Omental fat pad (tissue), 4 donors: ENCODE data around the gene NKX1-2. TPM values are rescaled to one million over a fixed set of nuclear protein-coding genes. Genes with fewer than 3 reads are reported as not detected.

Experiments
- ATAC-seq: fragments of 150-250 bp; one replicate; pipeline ENCODE4 v1.9.1; 2016; ENCODE audit warnings: mild to moderate bottlenecking, moderate library complexity; ENCODE audit not compliant: low FRiP score
- DNase-seq: peaks from one replicate; pipeline ENCODE4 v3.0.0-alpha.2; 2019; ENCODE audit warnings: low spot score
- CTCF ChIP-seq, 3 donors: fragments of 450-650 bp; IDR thresholded peaks; one replicate each; pipeline ENCODE4 v1.5.1; 2016 to 2017; ENCODE audit warnings: antibody characterized with exemption in 3 of 3, mild to moderate bottlenecking in 3 of 3, moderate library complexity in 2 of 3
- total RNA-seq, 4 donors: library from RNA; depleted of rRNA; stranded (reverse); fragments of >200 nt; gene quantifications; one replicate each; pipeline ENCODE4 v1.1.0, GENCODE V29; 2016

The NKX1-2 gene
- total RNA-seq, 4 donors from 2014 or later = not detected

- no peak for TF ChIP-seq CTCF (IDR thresholded peaks at IDR 0.05)
- DNase-seq (no peak), ATAC-seq (no peak)
Observed at GRCh38 chr10:124484031-124484430, 34.2 kb upstream of the NKX1-2 start.

GRCh38 chr10:124482876-124483275, 33.0 kb upstream of the NKX1-2 start:
- ATAC-seq (no peak), DNase-seq (no peak)
- TF ChIP-seq CTCF (IDR thresholded peaks at IDR 0.05) = no peak

DNA sequence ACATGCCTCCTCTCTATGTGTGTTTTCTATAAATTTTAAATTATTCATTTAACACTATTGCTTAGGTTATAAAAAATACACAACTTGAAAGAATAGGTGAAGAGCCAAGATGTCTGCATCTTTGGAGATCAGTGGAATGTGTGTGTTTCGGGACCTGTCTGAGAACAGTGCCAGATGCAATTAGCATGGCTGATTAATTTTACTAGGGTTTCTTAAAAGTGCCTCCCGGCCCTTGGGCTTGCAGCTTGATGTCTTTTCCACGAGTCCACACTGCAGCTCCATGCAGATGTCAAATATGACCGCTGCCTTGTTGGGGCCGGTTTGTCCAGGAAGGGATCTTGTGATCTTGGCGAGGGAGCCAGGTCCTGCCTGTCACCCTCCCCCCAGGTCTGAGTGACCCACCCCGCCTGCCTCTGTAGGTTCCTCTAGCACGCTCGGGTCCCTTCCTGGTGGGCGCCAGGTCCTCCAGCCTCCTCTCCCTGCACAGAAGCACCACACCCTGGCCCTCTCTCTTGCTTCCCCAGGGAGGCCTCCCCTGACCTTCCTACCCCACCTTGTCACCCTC, 32.5 kb upstream of the NKX1-2 start:
- DNase-seq (no peak), ATAC-seq (no peak)

GRCh38 chr10:124481717-124482116, 31.9 kb upstream of the NKX1-2 start:
- DNase-seq = no peak
- no peak for ATAC-seq
- TF ChIP-seq CTCF (IDR thresholded peaks at IDR 0.05) = no peak

More for the DNA sequence above, 32.5 kb upstream of the NKX1-2 start:
- no peak for TF ChIP-seq CTCF (IDR thresholded peaks at IDR 0.05)

GRCh38 chr10:124480860-124481259, 31.0 kb upstream of the NKX1-2 start:
- ATAC-seq (no peak), DNase-seq (no peak)
- TF ChIP-seq CTCF (IDR thresholded peaks at IDR 0.05) = no peak

GRCh38 chr10:124478515-124478914, 28.7 kb upstream of the NKX1-2 start:
- no peak for TF ChIP-seq CTCF (IDR thresholded peaks at IDR 0.05)
- DNase-seq (no peak), ATAC-seq (no peak)

GRCh38 chr10:124477614-124478363, 28.0 kb upstream of the NKX1-2 start:
- DNase-seq = no peak
- no peak for TF ChIP-seq CTCF (IDR thresholded peaks at IDR 0.05)
- ATAC-seq = no peak
